Prostate gland (tissue), 2 donors: Measurements from ENCODE around the gene TCF4. TPM values are rescaled to one million over a fixed set of nuclear protein-coding genes. Genes with fewer than 3 reads are reported as not detected.

ENCODE experiments used
- DNase-seq: peaks from one replicate; pipeline ENCODE4 v3.0.0-alpha.2; 2019; ENCODE audit warnings: low spot score
- H3K27ac ChIP-seq, 2 donors: fragments of 200-600 bp; sonication (generic); 2 replicates each; pipeline ENCODE4 v1.5.1; 2017 to 2019
- H3K27me3 ChIP-seq: fragments of 200-600 bp; sonication (generic); replicated peaks from 2 replicates; pipeline ENCODE4 v1.5.1; 2019; ENCODE audit not compliant: insufficient read depth
- H3K36me3 ChIP-seq, 2 donors: fragments of 200-600 bp; sonication (generic); 1 replicate in 1 of 2; 2 replicates in 1 of 2; pipeline versions ENCODE4 v1.5.1 to v1.8.1; 2017 to 2019
- H3K4me1 ChIP-seq: fragments of 200-600 bp; sonication (generic); replicated peaks from 2 replicates; pipeline ENCODE4 v1.5.1; 2019
- H3K4me3 ChIP-seq, 2 donors: fragments of 200-600 bp; sonication (generic); 2 replicates each; pipeline ENCODE4 v1.5.1; 2017 to 2019
- H3K9me3 ChIP-seq: fragments of 200-600 bp; sonication (generic); 2 replicates; pipeline ENCODE4 v1.5.1; 2017
- POLR2A ChIP-seq: fragments of 450-650 bp; IDR thresholded peaks from one replicate; pipeline ENCODE4 v1.6.1; 2016; ENCODE audit warnings: antibody characterized with exemption, mild to moderate bottlenecking
- POLR2AphosphoS5 ChIP-seq: sonication (generic); formaldehyde crosslinking; IDR thresholded peaks from one replicate; pipeline ENCODE4 v1.6.1; 2017; ENCODE audit warnings: antibody characterized with exemption
- WGBS: methylation state at CpG from one replicate; pipeline ENCODE4 v1.1.5; 2018; 5-methylcytosine and 5-hydroxymethylcytosine counted together
- intact Hi-C: fragments of 100-400 bp; cut with DNase I; formaldehyde crosslinking; loops from one replicate; pipeline ENCODE4 v1.14.2; 2022
- total RNA-seq, 2 donors: library from RNA; depleted of rRNA; stranded (reverse); fragments of >200 nt; gene quantifications; one replicate each; pipeline ENCODE4 v1.1.0, GENCODE V29; 2016
- TF ChIP-seq, protein P1 (sequence below), 4 experiments: fragments of 200-600 bp in 2 of 4; fragments of 450-650 bp in 2 of 4; sonication (generic) in 2 of 4; IDR thresholded peaks; 1 replicate in 3 of 4; 2 replicates in 1 of 4; pipeline ENCODE4 v1.5.1; 2016 to 2019; ENCODE audit warnings: antibody characterized with exemption in 4 of 4, mild to moderate bottlenecking in 2 of 4, moderate library complexity in 2 of 4

The TCF4 gene
- total RNA-seq, 2 donors from 2014 or later, result 29.8 to 87.2 TPM

- no peak for DNase-seq
- no peaks in the 10 kb centered on the region for H3K27me3 ChIP-seq
- H3K4me1 ChIP-seq, result no peaks in the 10 kb centered on the region
- 60% methylated on average over 2 of the region's 2 CpGs for WGBS
- no peak overlapping the region for H3K4me3 ChIP-seq
- no peaks in the 10 kb centered on the region for H3K36me3 ChIP-seq
- TF ChIP-seq, protein P1, sequence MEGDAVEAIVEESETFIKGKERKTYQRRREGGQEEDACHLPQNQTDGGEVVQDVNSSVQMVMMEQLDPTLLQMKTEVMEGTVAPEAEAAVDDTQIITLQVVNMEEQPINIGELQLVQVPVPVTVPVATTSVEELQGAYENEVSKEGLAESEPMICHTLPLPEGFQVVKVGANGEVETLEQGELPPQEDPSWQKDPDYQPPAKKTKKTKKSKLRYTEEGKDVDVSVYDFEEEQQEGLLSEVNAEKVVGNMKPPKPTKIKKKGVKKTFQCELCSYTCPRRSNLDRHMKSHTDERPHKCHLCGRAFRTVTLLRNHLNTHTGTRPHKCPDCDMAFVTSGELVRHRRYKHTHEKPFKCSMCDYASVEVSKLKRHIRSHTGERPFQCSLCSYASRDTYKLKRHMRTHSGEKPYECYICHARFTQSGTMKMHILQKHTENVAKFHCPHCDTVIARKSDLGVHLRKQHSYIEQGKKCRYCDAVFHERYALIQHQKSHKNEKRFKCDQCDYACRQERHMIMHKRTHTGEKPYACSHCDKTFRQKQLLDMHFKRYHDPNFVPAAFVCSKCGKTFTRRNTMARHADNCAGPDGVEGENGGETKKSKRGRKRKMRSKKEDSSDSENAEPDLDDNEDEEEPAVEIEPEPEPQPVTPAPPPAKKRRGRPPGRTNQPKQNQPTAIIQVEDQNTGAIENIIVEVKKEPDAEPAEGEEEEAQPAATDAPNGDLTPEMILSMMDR (IDR thresholded peaks at IDR 0.05), result no peak
- TF ChIP-seq POLR2AphosphoS5 (no peak), POLR2A (no peak)
- intact Hi-C loops, result no loop called here
- no peaks in the 10 kb centered on the region for H3K9me3 ChIP-seq
- no peak overlapping the region for H3K27ac ChIP-seq
Observed at GRCh38 chr18:55543130-55543704, 44.8 kb downstream of the TCF4 start.

DNA sequence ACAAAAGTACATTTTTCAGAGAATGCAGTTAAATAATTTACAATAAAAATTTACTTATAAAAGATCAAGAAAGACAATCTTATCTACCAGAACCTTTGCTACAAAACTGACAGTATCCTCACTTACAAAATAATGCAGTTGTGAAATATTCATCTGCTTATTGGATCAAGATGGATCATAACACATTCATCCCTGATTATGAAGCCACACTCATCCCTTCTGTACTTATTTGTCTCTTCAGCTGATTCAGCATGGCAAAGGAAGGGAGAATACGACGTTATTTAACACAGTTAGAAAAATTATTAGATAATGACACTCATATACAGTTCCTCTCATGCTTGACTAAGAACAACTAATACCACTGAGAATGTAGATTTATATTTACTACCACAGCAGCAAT is 46.4 kb downstream of the TCF4 start:
- H3K4me1 ChIP-seq, result no peaks in the 10 kb centered on the region
- no peaks in the 10 kb centered on the region for H3K36me3 ChIP-seq
- no peaks in the 10 kb centered on the region for H3K27me3 ChIP-seq
- no peak overlapping the region for H3K4me3 ChIP-seq
- TF ChIP-seq POLR2AphosphoS5 (no peak), POLR2A (no peak)
- TF ChIP-seq, protein P1 (IDR thresholded peaks at IDR 0.05), result no peak
- H3K27ac ChIP-seq, result no peak overlapping the region
- DNase-seq, result no peak
- intact Hi-C loops, result no loop called here
- no peaks in the 10 kb centered on the region for H3K9me3 ChIP-seq
- WGBS, result 70% methylated on average over 2 of the region's 2 CpGs

DNA sequence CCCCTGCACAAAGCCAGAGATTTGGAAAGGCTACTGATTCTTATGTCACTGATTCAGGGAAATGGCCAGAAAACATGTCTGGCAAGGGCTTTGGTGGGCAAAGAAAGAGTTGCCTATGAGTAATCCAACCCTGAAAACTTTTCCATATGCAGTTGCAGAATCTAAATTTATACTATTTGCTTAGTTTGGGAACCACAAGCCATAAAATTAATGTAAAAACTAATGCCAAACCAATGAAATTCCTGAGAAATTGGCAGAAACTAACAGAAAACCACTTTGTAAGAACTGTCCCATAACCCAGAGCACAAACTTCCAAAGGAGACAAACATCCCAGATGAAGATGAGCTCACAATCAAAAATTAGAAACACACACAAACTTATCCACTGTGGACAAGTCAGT is 48.8 kb downstream of the TCF4 start:
- Histone ChIP-seq H3K27ac (no peak overlapping the region), H3K4me3 (no peak overlapping the region), H3K4me1 (no peaks in the 10 kb centered on the region), H3K36me3 (no peaks in the 10 kb centered on the region), H3K9me3 (no peaks in the 10 kb centered on the region), H3K27me3 (no peaks in the 10 kb centered on the region)
- no peak for DNase-seq
- no peak for TF ChIP-seq POLR2AphosphoS5
- intact Hi-C loops, result no loop called here

DNA sequence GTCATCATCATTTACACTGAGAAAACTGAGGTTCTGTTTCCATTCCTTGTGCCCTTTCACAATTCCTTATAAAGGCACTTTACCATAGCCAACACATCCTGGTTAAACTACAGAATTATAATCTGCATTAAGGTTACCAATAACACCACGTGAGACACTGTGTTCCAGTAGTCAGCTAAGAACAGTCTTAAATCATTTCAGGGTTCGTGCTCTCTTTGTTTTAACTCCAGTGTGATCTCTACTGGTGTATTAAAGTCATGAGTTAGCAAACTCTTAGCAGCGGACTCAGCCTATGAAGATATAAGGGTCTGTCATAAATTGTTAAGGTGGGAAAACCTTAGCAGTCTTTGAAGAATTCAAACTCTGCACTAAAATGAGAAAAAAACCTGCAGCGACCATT is 53.0 kb downstream of the TCF4 start:
- H3K27me3 ChIP-seq, result no peaks in the 10 kb centered on the region
- no peaks in the 10 kb centered on the region for H3K4me1 ChIP-seq
- TF ChIP-seq, protein P1 (IDR thresholded peaks at IDR 0.05), result no peak
- 55% methylated on average over 4 of the region's 4 CpGs for WGBS
- no peaks in the 10 kb centered on the region for H3K36me3 ChIP-seq
- DNase-seq, result no peak
- no peak overlapping the region for H3K27ac ChIP-seq
- H3K4me3 ChIP-seq, result no peak overlapping the region
- no peaks in the 10 kb centered on the region for H3K9me3 ChIP-seq
- intact Hi-C loops, result no loop called here

DNA sequence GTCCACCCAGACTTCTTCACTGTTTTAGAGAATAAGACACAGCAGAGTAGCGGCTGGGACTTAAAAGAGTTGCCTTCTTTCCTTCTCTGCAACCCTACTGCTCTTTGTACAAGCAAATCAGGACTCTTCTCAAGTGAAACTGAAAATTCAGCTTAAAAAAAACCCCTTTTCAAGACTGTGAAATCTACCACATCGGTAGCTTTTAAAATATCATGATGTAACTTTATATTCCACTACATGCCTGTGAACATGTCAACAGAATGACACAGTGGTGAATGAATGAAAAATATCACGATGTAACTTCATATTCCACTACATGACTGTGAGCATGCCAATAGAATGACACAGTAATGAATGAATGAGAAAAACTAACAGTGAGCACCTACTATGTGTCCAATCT is 53.4 kb downstream of the TCF4 start:
- Histone ChIP-seq H3K27ac (no peak overlapping the region), H3K27me3 (no peaks in the 10 kb centered on the region), H3K4me1 (no peaks in the 10 kb centered on the region), H3K9me3 (no peaks in the 10 kb centered on the region), H3K4me3 (no peak overlapping the region), H3K36me3 (no peaks in the 10 kb centered on the region)
- TF ChIP-seq, protein P1 (IDR thresholded peaks at IDR 0.05), result no peak
- no peak for TF ChIP-seq POLR2AphosphoS5
- no peak for TF ChIP-seq POLR2A
- intact Hi-C loops, result no loop called here
- no peak for DNase-seq
- 51% methylated on average over 3 of the region's 3 CpGs for WGBS
